ENCODE measurements around the gene BCL6.
A peak's percentile ranks its signal among the peaks of the same experiment; 100 is the strongest.
"Not testable (repeated sequence)": the region's sequence is repeated elsewhere in the genome, so short reads cannot be mapped to it uniquely, and the experiment has no call there.

The BCL6 gene

DNA sequence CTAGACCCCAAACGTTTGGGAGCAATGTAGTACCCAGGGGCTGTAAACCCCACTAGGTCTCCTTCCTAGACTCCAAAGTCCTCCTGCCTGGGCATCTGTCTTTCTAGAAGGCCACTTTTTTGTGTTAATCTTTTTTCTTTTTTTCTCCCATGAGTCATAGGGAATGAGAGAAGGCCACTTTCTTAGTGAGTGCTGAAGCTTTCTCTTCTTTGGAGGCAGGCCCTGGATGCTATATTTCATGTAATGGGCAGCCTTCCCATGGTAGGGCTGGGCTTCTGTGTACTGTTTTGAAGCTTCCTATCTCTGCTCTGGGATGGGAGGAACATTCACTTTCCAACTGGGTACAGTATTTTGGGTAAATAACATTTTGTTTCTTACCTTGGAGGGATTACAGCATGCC, 27.7 kb downstream of the BCL6 start:
- no peak for DNase-seq (ENCODE audit: low read depth in 1 of 2, low spot score in 1 of 2)

- peak; percentile 30 to 52 for DNase-seq (ENCODE audit: low read depth in 1 of 2, low spot score in 1 of 2)
Measured at GRCh38 chr3:187714404-187714979, 30.8 kb downstream of the BCL6 start.

- no peak for DNase-seq (ENCODE audit: low read depth in 1 of 2, low spot score in 1 of 2)
Measured at GRCh38 chr3:187713504-187713903, 31.8 kb downstream of the BCL6 start.

DNA sequence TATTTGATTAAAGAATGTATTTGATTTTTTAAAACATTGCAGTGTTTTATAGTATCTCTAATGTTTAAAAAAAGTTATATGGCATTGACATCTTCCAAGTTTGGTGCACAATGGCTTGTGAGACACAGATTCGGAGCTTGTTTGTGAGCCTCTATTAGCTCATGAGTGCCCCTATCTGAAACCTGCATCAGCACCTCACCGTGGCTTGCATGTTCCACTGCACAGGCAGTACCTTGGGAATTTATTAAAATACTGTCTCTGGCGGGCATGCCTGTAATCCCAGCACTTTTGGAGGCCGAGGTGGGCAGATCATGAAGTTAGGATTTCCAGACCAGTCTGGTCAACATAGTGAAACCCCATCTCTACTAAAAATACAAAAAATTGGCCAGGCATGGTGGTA, 36.1 kb downstream of the BCL6 start:
- DNase-seq (ENCODE audit: low read depth in 1 of 2, low spot score in 1 of 2) = no peak

DNA sequence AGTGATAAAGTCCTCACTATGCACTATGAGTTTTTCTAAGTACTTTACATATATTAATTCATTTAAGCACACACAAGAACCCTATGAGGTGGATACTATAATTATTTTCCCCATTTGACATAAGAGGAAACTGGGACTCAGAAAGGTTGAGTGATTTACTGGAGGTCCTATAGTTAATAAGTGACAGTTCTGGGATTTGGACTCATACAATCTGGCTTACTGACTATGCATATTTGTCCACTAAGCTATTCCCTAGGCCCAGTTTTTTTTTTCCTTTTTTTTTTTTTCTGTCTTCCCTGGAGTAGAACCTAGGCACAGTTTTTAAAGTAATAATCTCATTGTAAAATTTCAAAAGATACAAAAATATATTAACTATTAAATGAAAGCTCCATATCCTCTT, 36.6 kb downstream of the BCL6 start:
- DNase-seq (ENCODE audit: low read depth in 1 of 2, low spot score in 1 of 2) = no peak

GRCh38 chr3:187706971-187707370, 38.3 kb downstream of the BCL6 start:
- DNase-seq (ENCODE audit: low read depth in 1 of 2, low spot score in 1 of 2) = no peak

DNA sequence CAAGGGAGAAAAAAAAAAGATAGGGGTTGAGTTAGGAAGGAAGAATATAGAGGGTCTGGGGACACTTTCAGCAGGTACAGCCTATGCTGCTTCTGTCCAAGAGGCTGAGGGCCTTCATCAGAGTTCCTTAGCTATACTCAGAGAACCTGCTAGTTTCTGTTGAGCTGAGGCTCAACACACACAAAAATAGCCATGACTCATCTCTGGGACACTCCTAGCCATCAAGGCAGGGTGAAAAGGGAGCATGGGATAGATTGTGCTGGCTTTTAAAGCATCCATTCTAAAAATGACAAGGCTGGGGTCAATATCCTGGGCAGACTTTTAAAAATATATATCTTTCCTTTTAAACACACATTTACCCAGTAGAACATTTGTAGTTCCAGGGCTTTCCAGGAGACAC, 40.1 kb downstream of the BCL6 start:
- no peak for DNase-seq (ENCODE audit: low read depth in 1 of 2, low spot score in 1 of 2)

DNA sequence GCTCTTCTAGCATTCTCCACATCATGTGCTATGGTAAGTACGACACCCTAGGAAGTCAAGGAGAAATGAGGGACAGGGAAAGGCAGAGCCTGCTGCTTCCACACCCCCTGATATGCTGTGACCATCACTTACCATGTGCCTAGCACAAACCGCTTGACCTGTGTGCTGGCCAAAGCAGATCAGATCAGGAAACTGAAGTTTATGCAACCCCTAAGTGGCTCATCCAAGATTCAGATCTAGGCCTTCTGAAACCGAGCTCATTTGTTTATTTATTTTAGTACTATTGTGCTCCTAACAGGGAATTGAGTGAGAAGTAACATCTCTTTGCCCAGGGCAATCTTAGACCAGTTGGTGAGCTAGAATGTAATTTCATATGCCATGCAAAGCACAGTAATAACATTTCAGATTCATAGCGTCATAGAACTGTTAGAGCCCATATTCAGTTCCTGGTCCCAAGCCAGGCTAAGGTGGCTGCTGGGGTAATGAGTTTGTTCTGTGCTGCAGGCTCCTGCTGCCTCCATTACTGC, 42.7 kb downstream of the BCL6 start, which contains the start of gene RTP2:
Gene RTP2 (minus strand): TSS at position 51 of the 527 bp plus-strand sequence. CDS start 429 bp downstream, outside the sequence.
- no peak for DNase-seq (ENCODE audit: low read depth in 1 of 2, low spot score in 1 of 2)

DNA sequence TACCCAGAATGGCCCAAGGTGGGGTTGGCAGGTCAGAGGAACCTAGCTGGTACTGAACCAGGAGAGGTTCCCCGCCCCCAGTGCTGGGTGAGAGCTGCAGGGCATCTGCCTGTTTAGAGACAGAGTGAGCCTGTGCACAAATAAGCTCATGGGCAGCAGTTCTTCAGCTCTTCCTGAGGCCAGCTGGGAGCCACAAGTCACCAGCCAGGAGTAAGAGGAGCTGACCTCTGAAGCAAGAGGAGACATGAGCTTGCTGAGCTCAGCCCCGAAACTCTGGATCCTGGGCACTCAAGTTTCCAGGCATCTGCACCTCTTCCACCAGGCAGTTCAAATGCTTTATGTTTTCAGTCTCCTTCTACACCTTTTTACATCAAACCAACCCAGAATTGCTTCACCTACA, 45.0 kb downstream of the BCL6 start:
- DNase-seq (ENCODE audit: low read depth in 1 of 2, low spot score in 1 of 2) = no peak

DNA sequence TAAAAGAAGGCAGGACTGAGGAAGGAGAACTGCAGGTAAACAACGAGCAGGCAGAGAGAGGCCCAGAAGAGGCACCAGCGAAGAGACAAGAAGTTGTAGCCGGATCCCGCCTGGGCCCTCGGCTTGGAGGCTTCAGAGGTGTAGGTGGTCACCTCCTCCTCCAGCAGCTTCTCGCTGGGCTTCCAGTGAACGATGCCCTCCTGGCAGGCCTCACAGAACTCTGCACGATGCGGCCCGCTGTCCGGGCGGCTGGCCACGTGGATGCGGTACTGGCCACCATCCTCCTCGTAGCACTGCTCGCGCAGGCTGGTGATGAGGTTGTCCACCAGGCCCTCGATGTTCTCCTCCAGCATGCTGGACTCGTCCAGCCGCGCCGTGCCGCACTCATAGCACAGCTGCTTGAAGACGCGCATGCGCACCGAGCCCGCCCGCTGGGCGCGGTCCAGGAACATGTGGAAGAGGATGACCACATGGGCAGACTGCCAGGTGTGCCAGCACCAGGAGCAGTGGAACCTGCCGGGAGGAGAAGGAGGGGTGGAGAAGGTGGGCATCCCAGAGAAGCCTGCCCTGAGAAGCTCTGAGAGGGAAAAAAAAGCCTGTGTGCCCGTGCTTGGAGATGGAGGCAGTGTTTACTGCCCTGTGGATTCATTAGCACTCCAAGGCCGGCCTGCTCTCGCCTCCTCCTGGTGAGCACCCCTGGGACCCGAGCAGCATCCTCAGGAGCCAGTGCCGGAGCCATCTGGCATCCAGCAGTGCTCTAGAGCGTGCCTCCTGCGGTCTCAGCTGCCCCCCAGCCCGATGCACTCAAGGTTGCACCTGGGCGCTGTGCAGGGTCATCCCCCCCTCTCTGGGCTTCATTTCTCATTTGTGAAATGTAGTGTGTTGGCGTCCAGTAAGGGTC, 46.5 kb downstream of the BCL6 start:
- DNase-seq (ENCODE audit: low read depth in 1 of 2, low spot score in 1 of 2) = no peak

GRCh38 chr3:187696021-187696420, 49.2 kb downstream of the BCL6 start:
- no peak for DNase-seq (ENCODE audit: low read depth in 1 of 2, low spot score in 1 of 2)

DNA sequence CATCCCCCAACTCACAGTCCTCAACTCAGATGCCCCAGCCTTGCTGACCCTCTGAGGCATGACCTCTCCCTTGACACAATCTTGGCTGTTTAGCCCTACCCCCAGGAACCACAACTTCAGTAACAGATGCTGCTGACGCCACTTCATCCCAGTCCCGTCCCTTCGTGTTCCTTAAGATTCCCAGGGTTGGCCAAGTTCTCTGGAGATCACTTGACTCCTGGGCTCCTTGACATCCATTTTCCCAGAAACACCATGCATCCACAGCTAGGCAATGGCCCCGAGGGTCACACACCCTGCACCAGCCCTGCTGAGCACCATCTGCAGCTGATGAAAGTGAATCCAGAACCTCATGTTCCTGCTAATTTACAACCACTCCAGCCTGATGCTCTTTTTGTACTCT, 49.8 kb downstream of the BCL6 start:
- no peak for DNase-seq (ENCODE audit: low read depth in 1 of 2, low spot score in 1 of 2)

DNA sequence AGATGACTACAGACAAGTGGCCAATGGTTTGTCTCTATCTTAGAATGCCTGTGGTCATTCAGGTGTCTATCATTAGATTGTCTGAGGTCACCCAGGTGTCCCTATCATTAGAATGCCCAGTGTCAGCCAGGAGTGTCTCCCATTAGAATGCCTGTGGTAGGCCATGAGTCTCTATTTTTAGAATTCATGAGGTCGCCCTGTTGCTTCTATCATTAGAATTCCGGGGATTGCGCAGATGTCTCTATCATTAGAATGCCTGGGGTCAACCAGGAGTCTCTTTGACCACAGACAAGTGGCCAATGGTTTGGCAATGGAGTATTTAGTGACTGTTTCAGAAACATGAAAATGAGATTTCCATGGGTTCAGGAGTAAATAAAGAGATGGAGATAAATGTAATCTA, 50.5 kb downstream of the BCL6 start:
- DNase-seq (ENCODE audit: low read depth in 1 of 2, low spot score in 1 of 2) = no peak

DNA sequence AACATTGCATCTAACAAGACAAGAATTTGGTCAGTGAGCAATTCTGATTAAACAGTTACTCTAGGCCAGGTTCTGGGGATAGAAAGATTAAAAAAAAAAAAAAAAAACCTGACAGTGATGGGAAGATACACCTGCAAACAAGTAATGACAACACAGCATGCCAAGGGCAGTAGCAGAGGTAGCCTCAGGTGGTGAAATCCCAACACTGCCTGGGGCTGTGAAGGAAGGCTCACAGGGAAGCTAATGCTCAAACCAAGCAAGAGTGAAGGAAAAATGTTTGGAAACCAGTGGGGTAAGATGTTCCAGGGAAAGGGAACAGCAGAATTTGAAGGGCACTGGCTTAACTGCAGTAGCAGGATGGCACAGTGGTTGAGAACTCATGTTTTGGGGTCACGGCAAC, 51.8 kb downstream of the BCL6 start:
- no peak for DNase-seq (ENCODE audit: low read depth in 1 of 2, low spot score in 1 of 2)

- DNase-seq (ENCODE audit: low read depth in 1 of 2, low spot score in 1 of 2) = no peak
Measured at GRCh38 chr3:187689984-187690383, 55.3 kb downstream of the BCL6 start.

DNA sequence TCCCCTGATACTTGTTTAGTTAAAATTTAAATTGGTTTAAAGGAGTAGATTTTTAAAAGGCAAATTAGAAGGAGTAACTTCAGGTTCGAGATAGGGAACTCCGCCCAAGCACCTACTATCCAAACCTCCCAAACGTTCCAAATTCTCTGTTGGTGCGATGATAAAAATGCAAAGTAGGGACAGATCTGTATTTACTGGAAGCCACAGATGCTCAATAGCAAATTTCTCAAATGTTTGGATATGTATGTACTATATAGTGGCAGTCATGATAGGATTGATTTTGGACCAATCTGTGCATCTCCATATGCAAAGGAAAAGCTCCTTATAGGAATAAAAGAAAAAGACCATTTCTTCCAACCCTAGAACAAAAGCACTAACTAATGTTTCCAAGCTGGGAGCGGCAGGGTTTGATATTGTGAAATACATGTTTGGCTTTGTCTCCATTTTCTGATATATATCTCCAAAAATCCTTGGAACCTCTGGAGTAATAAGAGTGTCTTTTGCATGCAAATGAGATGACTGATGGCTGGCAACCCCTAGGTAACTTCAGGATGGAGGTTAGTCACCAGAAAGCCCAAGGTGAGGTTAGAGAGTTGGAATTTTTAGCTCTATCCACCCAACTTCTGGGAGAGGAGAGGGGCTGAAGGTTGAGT, 58.5 kb downstream of the BCL6 start:
- no peak for DNase-seq (ENCODE audit: low read depth in 1 of 2, low spot score in 1 of 2)

DNA sequence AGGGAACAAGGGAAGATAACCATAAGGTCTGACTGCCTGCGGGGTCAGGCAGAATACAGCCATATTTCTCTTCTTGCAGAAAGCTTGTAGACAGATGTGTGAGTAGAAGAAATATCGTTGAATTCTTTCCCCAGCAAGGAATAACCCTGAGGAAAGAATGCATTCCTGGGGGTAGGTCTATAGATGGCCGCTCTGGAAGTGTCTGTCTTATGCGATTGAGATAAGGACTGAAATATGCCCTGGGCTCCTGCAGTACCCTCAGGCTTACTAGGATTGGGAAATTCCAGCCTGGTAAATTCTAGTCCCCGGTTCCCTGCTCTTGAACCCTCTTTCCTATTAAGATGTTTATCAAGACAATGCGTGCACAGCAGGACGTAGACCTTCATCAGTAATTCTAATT, 59.3 kb downstream of the BCL6 start:
- DNase-seq (ENCODE audit: low read depth in 1 of 2, low spot score in 1 of 2) = no peak

DNA sequence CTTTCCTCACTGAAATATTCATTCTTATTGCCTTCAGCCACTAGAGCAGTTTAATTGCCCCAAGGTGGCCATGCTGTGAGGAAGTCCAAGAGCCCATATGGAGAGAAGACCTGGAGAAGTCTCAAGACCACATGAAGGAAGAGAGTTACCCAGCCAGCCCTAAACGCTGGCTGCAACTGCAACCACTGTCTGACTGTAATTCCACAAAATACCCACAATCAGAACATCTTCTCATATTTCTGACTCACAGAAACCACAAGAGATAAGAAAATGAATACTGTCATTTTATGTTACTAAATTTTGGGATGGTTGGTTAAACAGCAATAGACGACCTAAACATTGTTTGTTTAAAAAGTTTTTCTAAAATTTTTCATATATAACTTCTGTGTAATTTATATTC, 60.4 kb downstream of the BCL6 start:
- no peak for DNase-seq (ENCODE audit: low read depth in 1 of 2, low spot score in 1 of 2)

- DNase-seq (ENCODE audit: low read depth in 1 of 2, low spot score in 1 of 2) = no peak
Measured at GRCh38 chr3:187684444-187684843, 60.8 kb downstream of the BCL6 start.

- not testable (repeated sequence) for DNase-seq (ENCODE audit: low read depth in 1 of 2, low spot score in 1 of 2)
Measured at GRCh38 chr3:187681756-187682155, 63.5 kb downstream of the BCL6 start.

GRCh38 chr3:187679638-187680396, 65.5 kb downstream of the BCL6 start:
- peak; percentile 41 to 43 for DNase-seq (ENCODE audit: low read depth in 1 of 2, low spot score in 1 of 2)

Measured in activated T-helper 1 cell treated with anti-CD3 and anti-CD28 coated beads, Interleukin-2, amount 50 U/mL, for 16 hours (primary cell).